Tibial nerve (tissue), 4 donors: ENCODE measurements around the gene CLMN.
A peak's percentile ranks its signal among the peaks of the same experiment; 100 is the strongest.

Experiments
- EP300 ChIP-seq, 2 donors: sonication (generic); formaldehyde crosslinking; IDR thresholded peaks; one replicate each; pipeline ENCODE4 v1.6.1; 2017; ENCODE audit warnings: antibody characterized with exemption in 2 of 2, mild to moderate bottlenecking in 1 of 2
- POLR2A ChIP-seq, 2 donors: fragments of 450-650 bp; IDR thresholded peaks; one replicate each; pipeline ENCODE4 v1.6.1; 2017; ENCODE audit warnings: antibody characterized with exemption in 2 of 2, mild to moderate bottlenecking in 2 of 2, moderate library complexity in 2 of 2
- TF ChIP-seq, protein P1 (sequence below), 5 experiments: fragments of 200-600 bp in 3 of 5; fragments of 450-650 bp in 2 of 5; sonication (generic) in 3 of 5; IDR thresholded peaks; one replicate each; pipeline ENCODE4 v1.5.1; 2016 to 2019; ENCODE audit warnings: antibody characterized with exemption in 5 of 5, mild to moderate bottlenecking in 3 of 5, moderate library complexity in 2 of 5

DNA sequence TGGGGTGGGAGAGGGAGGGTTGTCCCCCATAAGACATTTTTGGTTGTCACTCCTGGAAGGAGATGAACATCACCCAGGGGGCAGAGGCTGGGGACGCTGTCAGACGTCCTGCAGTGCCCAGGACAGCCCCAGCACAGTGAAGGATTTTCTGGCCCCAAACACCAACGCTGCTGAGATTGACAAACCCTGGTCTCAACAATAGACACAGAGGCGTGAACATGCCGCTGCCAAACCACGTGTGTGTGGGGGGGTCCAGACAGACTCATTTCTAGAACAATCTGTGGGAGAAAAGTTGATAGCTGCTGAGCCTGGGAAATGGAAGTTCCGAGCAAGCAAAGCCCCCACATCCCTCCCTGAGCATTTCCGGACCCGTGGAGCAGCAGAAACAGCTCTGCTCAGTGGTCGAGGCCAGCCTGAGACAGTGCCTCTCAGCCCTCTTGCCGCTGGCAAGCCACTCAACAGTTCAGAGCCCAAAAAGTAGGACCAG lies 43.8 kb upstream of the CLMN start:
- TF ChIP-seq, protein P1, sequence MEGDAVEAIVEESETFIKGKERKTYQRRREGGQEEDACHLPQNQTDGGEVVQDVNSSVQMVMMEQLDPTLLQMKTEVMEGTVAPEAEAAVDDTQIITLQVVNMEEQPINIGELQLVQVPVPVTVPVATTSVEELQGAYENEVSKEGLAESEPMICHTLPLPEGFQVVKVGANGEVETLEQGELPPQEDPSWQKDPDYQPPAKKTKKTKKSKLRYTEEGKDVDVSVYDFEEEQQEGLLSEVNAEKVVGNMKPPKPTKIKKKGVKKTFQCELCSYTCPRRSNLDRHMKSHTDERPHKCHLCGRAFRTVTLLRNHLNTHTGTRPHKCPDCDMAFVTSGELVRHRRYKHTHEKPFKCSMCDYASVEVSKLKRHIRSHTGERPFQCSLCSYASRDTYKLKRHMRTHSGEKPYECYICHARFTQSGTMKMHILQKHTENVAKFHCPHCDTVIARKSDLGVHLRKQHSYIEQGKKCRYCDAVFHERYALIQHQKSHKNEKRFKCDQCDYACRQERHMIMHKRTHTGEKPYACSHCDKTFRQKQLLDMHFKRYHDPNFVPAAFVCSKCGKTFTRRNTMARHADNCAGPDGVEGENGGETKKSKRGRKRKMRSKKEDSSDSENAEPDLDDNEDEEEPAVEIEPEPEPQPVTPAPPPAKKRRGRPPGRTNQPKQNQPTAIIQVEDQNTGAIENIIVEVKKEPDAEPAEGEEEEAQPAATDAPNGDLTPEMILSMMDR (IDR thresholded peaks at IDR 0.05) = no peak
- no peak for TF ChIP-seq POLR2A (IDR thresholded peaks at IDR 0.05)
- peak in 1 of 2 donors; percentile 69 for TF ChIP-seq EP300 (IDR thresholded peaks at IDR 0.05)
